Measurements from ENCODE around the gene TRIM47. TPM values are rescaled to one million over a fixed set of nuclear protein-coding genes. Genes with fewer than 3 reads are reported as not detected.

Gene TRIM47
- total and polyA plus RNA-seq, 2 of the 13 experiments (the other 11 are each of a cell fraction or from before 2014, with no cell fraction given), result 33.5 to 82.0 TPM

DNA sequence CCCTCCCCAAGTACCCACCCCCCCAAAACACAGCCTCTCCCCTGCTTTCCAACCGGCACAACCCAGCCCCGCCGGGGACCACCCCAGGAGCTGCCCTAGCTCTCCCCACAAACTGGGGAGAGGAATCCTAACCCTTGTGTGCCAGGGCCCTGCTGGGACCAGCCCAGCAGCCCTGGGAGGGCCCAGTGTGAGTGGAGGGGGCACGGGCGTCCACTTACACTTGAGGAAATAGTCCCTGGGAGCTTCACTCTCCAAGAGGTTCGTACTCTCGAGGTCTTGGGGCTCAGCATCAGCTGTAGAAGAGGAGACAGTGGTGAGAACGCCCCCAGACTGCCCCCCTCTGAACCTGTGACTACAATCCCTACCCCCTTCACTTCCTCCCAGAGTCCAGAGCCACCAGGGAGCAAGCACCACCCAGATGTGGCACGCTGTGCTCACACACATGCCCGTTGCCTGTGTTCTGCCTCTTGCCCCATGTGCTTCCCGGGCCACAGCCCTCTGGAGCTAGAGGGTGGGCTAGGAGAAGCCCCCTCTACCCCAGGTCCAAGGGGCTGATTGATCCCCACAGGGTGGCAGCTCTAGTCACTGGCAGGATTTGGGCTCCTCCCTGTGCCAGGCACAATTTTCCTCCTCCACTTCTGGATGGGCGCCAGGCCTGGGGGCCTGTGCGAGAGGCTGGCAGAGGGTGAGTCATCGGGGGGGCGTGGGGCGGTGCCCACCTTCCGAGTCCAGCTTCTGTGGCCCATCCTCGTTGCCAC is 3.0 kb downstream of the TRIM47 start:
- peak overlapping the region; percentile 97 for H3K9ac ChIP-seq (ENCODE audit: insufficient read depth, low read depth, low read length)
- 88% methylated on average over 17 of the region's 18 CpGs for WGBS (ENCODE audit: low lambda C conversion rate)
- DNase-seq (ENCODE audit: low spot score) (no peak), FAIRE-seq (no peak), ATAC-seq (no peak)
- in situ Hi-C loops (cut with HindIII; ENCODE audit: extremely low pct_ligation_motif_present, low pct_unique_long_range_greater_than_20kb), result no loop called here
- peaks cover 24% of the 10 kb centered on the region for H3K79me2 ChIP-seq (ENCODE audit: insufficient read depth, low read length)
- no peaks in the 10 kb centered on the region for H3K9me3 ChIP-seq (ENCODE audit: low read length)
- peak overlapping the region in 1 of 3 experiments; percentile 84; a peak in 3 of 6 replicates for H3K4me3 ChIP-seq (replicated peaks in 1 of 3; ENCODE audit: insufficient read depth in 1 of 3, low read depth in 2 of 3, low read length in 3 of 3)
- H4K20me1 ChIP-seq (ENCODE audit: insufficient read depth, low read length), result no peaks in the 10 kb centered on the region; the same call in 1 of the 2 replicates
- H3K4me2 ChIP-seq (ENCODE audit: low read depth, low read length), result peak overlapping the region; percentile 98
- H3K27ac ChIP-seq (ENCODE audit: extremely low read length, insufficient read depth, low read length), result peak overlapping the region; percentile 99
- BruUV-seq (replicated peaks), result no TSS peak
- ChIA-PET POLR2A (interaction anchor here (0.6 to 13.8 kb wide), 28 partner anchors 8 to 687 kb away, joined by 3 to 454 read pairs (median 8); partner anchors contain the start of genes ACOX1, CDK3, FBF1 and GALK1), CTCF (ENCODE audit: low intra/inter-chr PET ratio, low total read pairs) (interaction anchor here (1.1 to 1.4 kb wide), 2 partner anchors 22 to 27 kb away, joined by 3 to 4 read pairs; partner anchors contain the start of gene TRIM65)
- no peaks in the 10 kb centered on the region for H3K27me3 ChIP-seq (ENCODE audit: control insufficient read depth in 1 of 2, insufficient read depth in 2 of 2, low read length in 2 of 2)
- H3K36me3 ChIP-seq (replicated peaks in 1 of 2; ENCODE audit: control insufficient read depth in 1 of 2, insufficient read depth in 2 of 2, low read length in 2 of 2), result peaks cover 3 to 18% of the 10 kb centered on the region in 2 experiments; a peak in 4 of 5 replicates
- H2AFZ ChIP-seq (ENCODE audit: low read length), result no peak overlapping the region
- intact Hi-C loops (cut with micrococcal nuclease; ENCODE audit: unreplicated experiment), result no loop called here
- peaks cover 68% of the 10 kb centered on the region for H3K4me1 ChIP-seq (ENCODE audit: insufficient read depth, low read length)
- TF ChIP-seq, protein P1, sequence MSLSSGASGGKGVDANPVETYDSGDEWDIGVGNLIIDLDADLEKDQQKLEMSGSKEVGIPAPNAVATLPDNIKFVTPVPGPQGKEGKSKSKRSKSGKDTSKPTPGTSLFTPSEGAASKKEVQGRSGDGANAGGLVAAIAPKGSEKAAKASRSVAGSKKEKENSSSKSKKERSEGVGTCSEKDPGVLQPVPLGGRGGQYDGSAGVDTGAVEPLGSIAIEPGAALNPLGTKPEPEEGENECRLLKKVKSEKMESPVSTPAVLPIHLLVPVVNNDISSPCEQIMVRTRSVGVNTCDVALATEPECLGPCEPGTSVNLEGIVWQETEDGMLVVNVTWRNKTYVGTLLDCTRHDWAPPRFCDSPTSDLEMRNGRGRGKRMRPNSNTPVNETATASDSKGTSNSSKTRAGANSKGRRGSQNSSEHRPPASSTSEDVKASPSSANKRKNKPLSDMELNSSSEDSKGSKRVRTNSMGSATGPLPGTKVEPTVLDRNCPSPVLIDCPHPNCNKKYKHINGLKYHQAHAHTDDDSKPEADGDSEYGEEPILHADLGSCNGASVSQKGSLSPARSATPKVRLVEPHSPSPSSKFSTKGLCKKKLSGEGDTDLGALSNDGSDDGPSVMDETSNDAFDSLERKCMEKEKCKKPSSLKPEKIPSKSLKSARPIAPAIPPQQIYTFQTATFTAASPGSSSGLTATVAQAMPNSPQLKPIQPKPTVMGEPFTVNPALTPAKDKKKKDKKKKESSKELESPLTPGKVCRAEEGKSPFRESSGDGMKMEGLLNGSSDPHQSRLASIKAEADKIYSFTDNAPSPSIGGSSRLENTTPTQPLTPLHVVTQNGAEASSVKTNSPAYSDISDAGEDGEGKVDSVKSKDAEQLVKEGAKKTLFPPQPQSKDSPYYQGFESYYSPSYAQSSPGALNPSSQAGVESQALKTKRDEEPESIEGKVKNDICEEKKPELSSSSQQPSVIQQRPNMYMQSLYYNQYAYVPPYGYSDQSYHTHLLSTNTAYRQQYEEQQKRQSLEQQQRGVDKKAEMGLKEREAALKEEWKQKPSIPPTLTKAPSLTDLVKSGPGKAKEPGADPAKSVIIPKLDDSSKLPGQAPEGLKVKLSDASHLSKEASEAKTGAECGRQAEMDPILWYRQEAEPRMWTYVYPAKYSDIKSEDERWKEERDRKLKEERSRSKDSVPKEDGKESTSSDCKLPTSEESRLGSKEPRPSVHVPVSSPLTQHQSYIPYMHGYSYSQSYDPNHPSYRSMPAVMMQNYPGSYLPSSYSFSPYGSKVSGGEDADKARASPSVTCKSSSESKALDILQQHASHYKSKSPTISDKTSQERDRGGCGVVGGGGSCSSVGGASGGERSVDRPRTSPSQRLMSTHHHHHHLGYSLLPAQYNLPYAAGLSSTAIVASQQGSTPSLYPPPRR (CRISPR knock-in tag; IDR thresholded peaks at IDR 0.05; ENCODE audit: borderline replicate concordance), result no peak
- TF ChIP-seq HNRNPK (IDR thresholded peaks at IDR 0.05; ENCODE audit: low read depth, low read length, poor library complexity, severe bottlenecking) (peak; percentile 5), RELA (CRISPR knock-in tag; IDR thresholded peaks at IDR 0.05) (0 out of 2 replicates have a peak, but pooled peaks have one; percentile 13), ZNF674 (CRISPR knock-in tag; IDR thresholded peaks at IDR 0.05; ENCODE audit: low read depth) (no peak), ZSCAN22 (CRISPR knock-in tag; IDR thresholded peaks at IDR 0.05) (no peak), PAF1 (CRISPR knock-in tag; IDR thresholded peaks at IDR 0.05) (peak; percentile 26), GABPA (IDR thresholded peaks at IDR 0.05; ENCODE audit: low read depth, low read length) (no peak), GABPA (CRISPR knock-in tag; IDR thresholded peaks at IDR 0.05; ENCODE audit: low read depth) (no peak), CCDC6 (CRISPR knock-in tag; IDR thresholded peaks at IDR 0.05) (no peak), CREBL2 (CRISPR knock-in tag; IDR thresholded peaks at IDR 0.05; ENCODE audit: borderline replicate concordance) (no peak), ZNF572 (CRISPR knock-in tag; IDR thresholded peaks at IDR 0.05) (peak; percentile 54; the same call in 1 of the 2 replicates), MIER2 (CRISPR knock-in tag; IDR thresholded peaks at IDR 0.05) (no peak), RBM22 (optimal IDR thresholded peaks at IDR 0.05; ENCODE audit: low read length) (peak; percentile 70), FOSL1 (CRISPR knock-in tag; IDR thresholded peaks at IDR 0.05; ENCODE audit: borderline replicate concordance) (0 out of 2 replicates have a peak, but pooled peaks have one; percentile 5), NR2F6 (IDR thresholded peaks at IDR 0.05) (no peak), NR2F6 (CRISPR knock-in tag; IDR thresholded peaks at IDR 0.05) (no peak), PCBP1 (IDR thresholded peaks at IDR 0.05; ENCODE audit: borderline replicate concordance, low read depth, low read length) (no peak; the same call in 1 of the 2 replicates)
- TF ChIP-seq, protein P2, sequence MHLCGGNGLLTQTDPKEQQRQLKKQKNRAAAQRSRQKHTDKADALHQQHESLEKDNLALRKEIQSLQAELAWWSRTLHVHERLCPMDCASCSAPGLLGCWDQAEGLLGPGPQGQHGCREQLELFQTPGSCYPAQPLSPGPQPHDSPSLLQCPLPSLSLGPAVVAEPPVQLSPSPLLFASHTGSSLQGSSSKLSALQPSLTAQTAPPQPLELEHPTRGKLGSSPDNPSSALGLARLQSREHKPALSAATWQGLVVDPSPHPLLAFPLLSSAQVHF (CRISPR knock-in tag; IDR thresholded peaks at IDR 0.05), result 0 out of 2 replicates have a peak, but pooled peaks have one; percentile 13
- TF ChIP-seq, protein P3, sequence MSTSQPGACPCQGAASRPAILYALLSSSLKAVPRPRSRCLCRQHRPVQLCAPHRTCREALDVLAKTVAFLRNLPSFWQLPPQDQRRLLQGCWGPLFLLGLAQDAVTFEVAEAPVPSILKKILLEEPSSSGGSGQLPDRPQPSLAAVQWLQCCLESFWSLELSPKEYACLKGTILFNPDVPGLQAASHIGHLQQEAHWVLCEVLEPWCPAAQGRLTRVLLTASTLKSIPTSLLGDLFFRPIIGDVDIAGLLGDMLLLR (CRISPR knock-in tag; IDR thresholded peaks at IDR 0.05), result no peak

All from HepG2 (cell line).